Liver (tissue), 9 donors: ENCODE measurements around the gene APBB1. TPM values are rescaled to one million over a fixed set of nuclear protein-coding genes. Genes with fewer than 3 reads are reported as not detected.

ENCODE experiments used
- DNase-seq: peaks from one replicate; pipeline ENCODE4 v3.0.0-alpha.2; 2017; ENCODE audit warnings: low spot score
- H3K27ac ChIP-seq, 2 donors: one replicate each; pipeline ENCODE4 v1.7.0; 2013; ENCODE audit warnings: inconsistent platforms in 2 of 2, low read length in 2 of 2, control low read depth in 1 of 2, low read depth in 1 of 2, mild to moderate bottlenecking in 1 of 2
- H3K27me3 ChIP-seq, 4 donors: one replicate each; pipeline versions ENCODE4 v1.6.1 to v1.7.0; 2013; ENCODE audit warnings: low read length in 3 of 4, inconsistent platforms in 1 of 4, mild to moderate bottlenecking in 1 of 4, moderate library complexity in 1 of 4; ENCODE audit not compliant: control insufficient read depth in 4 of 4, insufficient read depth in 4 of 4
- H3K36me3 ChIP-seq, 4 donors: one replicate each; pipeline versions ENCODE4 v1.6.1 to v1.7.0; 2013; ENCODE audit warnings: low read length in 3 of 4, mild to moderate bottlenecking in 3 of 4, low read depth in 1 of 4, moderate library complexity in 1 of 4; ENCODE audit not compliant: control insufficient read depth in 4 of 4, insufficient read depth in 3 of 4
- H3K4me1 ChIP-seq, 4 donors: one replicate each; pipeline versions ENCODE4 v1.6.1 to v1.7.0; 2013; ENCODE audit warnings: low read length in 3 of 4, mild to moderate bottlenecking in 3 of 4, moderate library complexity in 1 of 4; ENCODE audit not compliant: control insufficient read depth in 4 of 4, insufficient read depth in 4 of 4
- H3K4me3 ChIP-seq, 3 donors: one replicate each; pipeline versions ENCODE4 v1.6.1 to v1.7.0; 2013; ENCODE audit warnings: low read length in 3 of 3, control low read depth in 1 of 3, low read depth in 1 of 3, mild to moderate bottlenecking in 1 of 3
- H3K9ac ChIP-seq, 2 donors: one replicate each; pipeline ENCODE4 v1.7.0; 2013; ENCODE audit warnings: low read length in 2 of 2, mild to moderate bottlenecking in 2 of 2, moderate library complexity in 2 of 2, control low read depth in 1 of 2, low read depth in 1 of 2
- H3K9me3 ChIP-seq, 4 donors: one replicate each; pipeline versions ENCODE4 v1.6.1 to v1.7.0; 2013; ENCODE audit warnings: low read length in 3 of 4; ENCODE audit not compliant: control insufficient read depth in 4 of 4
- ATF3 ChIP-seq: IDR thresholded peaks from 2 replicates; pipeline ENCODE4 v1.6.1; 2016; ENCODE audit warnings: antibody characterized with exemption
- FOXA2 ChIP-seq: IDR thresholded peaks from 2 replicates; pipeline ENCODE4 v1.6.1; 2016; ENCODE audit warnings: antibody characterized with exemption
- GABPA ChIP-seq, 2 donors: IDR thresholded peaks in 1 of 2; conservative IDR thresholded peaks in 1 of 2; 2 replicates each; pipeline ENCODE4 v1.6.1; 2016; ENCODE audit warnings: antibody characterized with exemption in 2 of 2, mild to moderate bottlenecking in 1 of 2, moderate library complexity in 1 of 2
- HNF4A ChIP-seq, 2 donors: conservative IDR thresholded peaks; 2 replicates each; pipeline ENCODE4 v1.6.1; 2016; ENCODE audit warnings: antibody characterized with exemption in 2 of 2, mild to moderate bottlenecking in 2 of 2
- HNF4G ChIP-seq: IDR thresholded peaks from 2 replicates; pipeline ENCODE4 v1.6.1; 2016; ENCODE audit warnings: antibody characterized with exemption
- JUND ChIP-seq, 2 donors: IDR thresholded peaks; 2 replicates each; pipeline ENCODE4 v1.6.1; 2016; ENCODE audit warnings: antibody characterized with exemption in 2 of 2
- MAX ChIP-seq: IDR thresholded peaks from 2 replicates; pipeline ENCODE4 v1.6.1; 2016; ENCODE audit warnings: antibody characterized with exemption
- REST ChIP-seq: IDR thresholded peaks from 2 replicates; pipeline ENCODE4 v1.6.1; 2016; ENCODE audit warnings: antibody characterized with exemption, mild to moderate bottlenecking
- RXRA ChIP-seq, 2 donors: IDR thresholded peaks; 2 replicates each; pipeline ENCODE4 v1.6.1; 2017 to 2018; ENCODE audit warnings: antibody characterized with exemption in 2 of 2, mild to moderate bottlenecking in 1 of 2
- SP1 ChIP-seq: IDR thresholded peaks from 2 replicates; pipeline ENCODE4 v1.6.1; 2018; ENCODE audit warnings: antibody characterized with exemption, mild to moderate bottlenecking
- YY1 ChIP-seq: IDR thresholded peaks from 2 replicates; pipeline ENCODE4 v1.6.1; 2016; ENCODE audit warnings: antibody characterized with exemption, mild to moderate bottlenecking
- WGBS: extraction: QIAGEN DNeasy Blood & Tissue Kit; methylation state at CpG from one replicate; pipeline ENCODE4 v1.1.7; 2013; 5-methylcytosine and 5-hydroxymethylcytosine counted together
- polyA plus RNA-seq, 2 donors: library from polyadenylated mRNA; stranded (reverse) in 1 of 2; unstranded in 1 of 2; fragments of 200-250 nt in 1 of 2; fragments of >200 nt in 1 of 2; fragmentation: Nextera tagmentation in 1 of 2; extraction: Ambion mirVana in 1 of 2; gene quantifications; one replicate each; pipeline versions ENCODE4 v1.2.1 to v1.2.3, GENCODE V29; 2013 to 2015
- total RNA-seq, 2 donors: library from RNA; depleted of rRNA; stranded (reverse); fragments of >200 nt; gene quantifications; one replicate each; pipeline ENCODE4 v1.2.3, GENCODE V29; 2014
- TF ChIP-seq, protein P1 (sequence below): IDR thresholded peaks from 2 replicates; pipeline ENCODE4 v1.6.1; 2016; ENCODE audit warnings: antibody characterized with exemption
- donor health status: healthy.
- donor health status: healthy.
- donor health status: healthy.
- donor health status: healthy.
- donor health status: healthy.

The APBB1 gene
- total and polyA plus RNA-seq, 4 donors, result 2.5 to 8.6 (median 6.3) TPM

DNA sequence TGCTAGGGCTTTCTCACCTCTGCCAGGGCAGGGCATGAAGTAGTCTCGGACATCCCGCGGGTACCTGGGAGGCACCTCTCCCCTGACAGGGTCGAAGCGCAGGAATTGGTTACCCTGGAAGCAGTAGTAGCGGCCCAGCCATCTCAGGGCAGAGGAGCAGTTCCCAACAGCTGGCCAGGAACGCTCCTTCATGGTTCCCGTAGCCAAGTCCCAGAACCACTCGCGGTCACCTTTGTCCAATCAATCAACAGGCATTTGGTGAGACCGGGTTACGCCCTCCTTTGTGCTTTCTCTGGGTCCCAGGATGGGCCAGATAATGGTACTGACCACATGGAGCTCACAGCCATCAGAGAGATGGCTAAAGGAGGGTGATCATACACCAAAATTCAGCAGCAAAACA lies 18.5 kb upstream of the APBB1 start (continued):
- TF ChIP-seq REST (no peak), GABPA (IDR thresholded peaks at IDR 0.05 in 1 of 2, conservative IDR thresholded peaks at IDR 0.05 in 1 of 2) (peak in 1 of 2 donors; percentile 37), YY1 (peak; percentile 40), FOXA2 (no peak), JUND (IDR thresholded peaks at IDR 0.05) (no peak)
- TF ChIP-seq, protein P1, sequence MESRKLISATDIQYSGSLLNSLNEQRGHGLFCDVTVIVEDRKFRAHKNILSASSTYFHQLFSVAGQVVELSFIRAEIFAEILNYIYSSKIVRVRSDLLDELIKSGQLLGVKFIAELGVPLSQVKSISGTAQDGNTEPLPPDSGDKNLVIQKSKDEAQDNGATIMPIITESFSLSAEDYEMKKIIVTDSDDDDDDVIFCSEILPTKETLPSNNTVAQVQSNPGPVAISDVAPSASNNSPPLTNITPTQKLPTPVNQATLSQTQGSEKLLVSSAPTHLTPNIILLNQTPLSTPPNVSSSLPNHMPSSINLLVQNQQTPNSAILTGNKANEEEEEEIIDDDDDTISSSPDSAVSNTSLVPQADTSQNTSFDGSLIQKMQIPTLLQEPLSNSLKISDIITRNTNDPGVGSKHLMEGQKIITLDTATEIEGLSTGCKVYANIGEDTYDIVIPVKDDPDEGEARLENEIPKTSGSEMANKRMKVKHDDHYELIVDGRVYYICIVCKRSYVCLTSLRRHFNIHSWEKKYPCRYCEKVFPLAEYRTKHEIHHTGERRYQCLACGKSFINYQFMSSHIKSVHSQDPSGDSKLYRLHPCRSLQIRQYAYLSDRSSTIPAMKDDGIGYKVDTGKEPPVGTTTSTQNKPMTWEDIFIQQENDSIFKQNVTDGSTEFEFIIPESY, result no peak

DNA sequence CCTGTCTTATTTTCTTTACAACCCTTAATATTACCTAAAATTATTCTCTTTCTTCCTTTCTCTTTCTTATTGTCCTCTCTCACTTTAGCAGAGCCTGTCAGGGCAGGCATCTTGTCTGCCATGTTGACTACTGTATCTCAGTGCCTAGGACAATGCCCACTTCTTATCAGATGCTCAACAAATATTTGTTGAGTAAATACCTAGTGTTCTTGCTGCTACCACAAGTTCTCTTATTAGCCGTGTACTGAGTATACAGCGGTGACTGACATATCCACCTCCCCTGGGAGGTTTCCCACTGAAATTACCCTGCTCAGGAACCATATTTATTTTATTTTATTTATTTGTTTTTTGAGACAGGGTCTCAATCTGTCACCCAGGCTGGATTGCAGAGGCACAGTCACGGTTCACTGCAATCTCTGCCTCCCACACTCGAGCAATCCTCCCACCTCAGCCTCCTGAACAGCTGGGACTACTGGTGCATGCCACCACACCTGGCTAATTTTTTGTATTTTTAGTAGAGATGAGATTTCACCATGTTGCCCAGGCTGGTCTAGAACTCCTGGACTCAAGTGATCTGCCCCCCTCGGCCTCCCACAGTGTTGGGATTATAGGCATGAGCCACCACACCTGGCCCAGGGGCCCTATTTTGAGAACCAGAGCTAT lies 15.2 kb upstream of the APBB1 start:
- 39% methylated on average over 5 of the region's 5 CpGs for WGBS
- H3K9me3 ChIP-seq, result no peaks in the 10 kb centered on the region
- TF ChIP-seq JUND (IDR thresholded peaks at IDR 0.05) (no peak), FOXA2 (peak; percentile 18)
- peaks cover 6 to 39% (median 30%) of the 10 kb centered on the region in 4 donors for H3K36me3 ChIP-seq
- no peaks in the 10 kb centered on the region for H3K27me3 ChIP-seq
- H3K4me1 ChIP-seq, result peaks cover 0 to 27% (median 13%) of the 10 kb centered on the region in 4 donors
- H3K9ac ChIP-seq, result no peak overlapping the region
- H3K27ac ChIP-seq, result no peak overlapping the region
- DNase-seq, result no peak
- no peak overlapping the region for H3K4me3 ChIP-seq

DNA sequence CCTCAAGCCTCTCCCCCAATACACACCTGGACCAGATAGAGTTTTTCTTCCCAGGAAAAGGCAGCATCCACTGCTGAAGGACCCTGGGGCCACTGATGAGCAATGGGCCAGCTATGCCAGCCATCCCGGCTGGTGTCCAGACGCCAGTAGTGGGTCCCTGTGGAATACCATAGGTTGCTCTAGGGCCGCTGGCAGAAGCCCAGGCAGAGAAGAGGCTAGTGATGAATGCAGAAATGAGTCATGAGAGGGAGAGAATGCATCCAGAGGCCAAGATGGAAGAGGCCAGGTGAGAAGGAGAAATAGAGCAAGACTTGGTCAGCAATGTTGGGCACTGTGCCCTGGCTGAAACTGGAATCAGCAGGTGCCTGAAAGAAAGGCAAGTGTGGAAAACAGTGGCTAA lies 13.0 kb upstream of the APBB1 start:
- no peak overlapping the region for H3K4me3 ChIP-seq
- H3K4me1 ChIP-seq, result peaks cover 0 to 6% (median 5%) of the 10 kb centered on the region in 4 donors
- no peaks in the 10 kb centered on the region for H3K9me3 ChIP-seq
- no peak overlapping the region for H3K27ac ChIP-seq
- peaks cover 3 to 38% (median 20%) of the 10 kb centered on the region in 4 donors for H3K36me3 ChIP-seq
- no peak for DNase-seq
- WGBS, result 95% methylated on average over 3 of the region's 3 CpGs
- no peaks in the 10 kb centered on the region for H3K27me3 ChIP-seq
- TF ChIP-seq HNF4G, result no peak
- TF ChIP-seq RXRA (IDR thresholded peaks at IDR 0.05), result no peak
- TF ChIP-seq SP1, result no peak
- peak in 1 of 2 donors; percentile 23 for TF ChIP-seq JUND (IDR thresholded peaks at IDR 0.05)
- no peak for TF ChIP-seq YY1
- H3K9ac ChIP-seq, result no peak overlapping the region

GRCh38 chr11:6427516-6427915 lies 8.6 kb upstream of the APBB1 start:
- Histone ChIP-seq H3K9me3 (no peaks in the 10 kb centered on the region), H3K27me3 (no peaks in the 10 kb centered on the region), H3K4me3 (no peak overlapping the region), H3K9ac (no peak overlapping the region), H3K36me3 (peaks cover 3 to 26% (median 10%) of the 10 kb centered on the region in 4 donors), H3K4me1 (no peaks in the 10 kb centered on the region), H3K27ac (no peak overlapping the region)
- DNase-seq, result no peak
- TF ChIP-seq MAX, result no peak
- TF ChIP-seq HNF4G, result no peak
- no peak for TF ChIP-seq REST
- TF ChIP-seq JUND (IDR thresholded peaks at IDR 0.05), result no peak
- no peak for TF ChIP-seq HNF4A (conservative IDR thresholded peaks at IDR 0.05)
- TF ChIP-seq, protein P1, result no peak
- TF ChIP-seq ATF3, result no peak
- TF ChIP-seq RXRA (IDR thresholded peaks at IDR 0.05), result no peak
- no peak for TF ChIP-seq GABPA (IDR thresholded peaks at IDR 0.05 in 1 of 2, conservative IDR thresholded peaks at IDR 0.05 in 1 of 2)
